HG02678 (cell line): ENCODE results near the gene VAMP7.
"Not testable (repeated sequence)": the region's sequence is repeated elsewhere in the genome, so short reads cannot be mapped to it uniquely, and the experiment has no call there.

Experiments
- ATAC-seq: cut with Tn5 transposase; IDR thresholded peaks from one replicate; pipeline ENCODE4 v1.9.1; 2021; ENCODE audit warnings: mild to moderate bottlenecking, moderate library complexity; ENCODE audit not compliant: unreplicated experiment

Gene VAMP7

DNA sequence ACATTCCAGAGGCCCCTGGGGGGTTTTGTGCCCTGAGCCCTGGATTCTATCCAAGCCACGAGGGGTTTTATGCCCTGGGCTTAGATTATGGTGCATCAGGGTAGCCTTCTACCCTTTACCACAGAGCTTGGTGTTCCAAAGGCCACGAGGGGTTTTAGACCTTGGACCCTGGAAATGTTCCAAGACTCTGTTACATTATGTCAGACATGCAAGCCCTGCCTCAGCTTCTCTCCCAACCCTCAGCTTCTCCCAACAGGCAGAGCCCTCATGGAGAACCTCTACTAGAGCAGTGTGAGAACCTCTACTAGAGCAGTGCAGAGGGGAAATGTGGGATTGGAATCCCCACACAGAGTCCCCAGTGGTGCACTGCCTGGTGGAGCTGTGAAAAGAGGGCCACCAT lies 105.8 kb downstream of the VAMP7 start:
- not testable (repeated sequence) for ATAC-seq

DNA sequence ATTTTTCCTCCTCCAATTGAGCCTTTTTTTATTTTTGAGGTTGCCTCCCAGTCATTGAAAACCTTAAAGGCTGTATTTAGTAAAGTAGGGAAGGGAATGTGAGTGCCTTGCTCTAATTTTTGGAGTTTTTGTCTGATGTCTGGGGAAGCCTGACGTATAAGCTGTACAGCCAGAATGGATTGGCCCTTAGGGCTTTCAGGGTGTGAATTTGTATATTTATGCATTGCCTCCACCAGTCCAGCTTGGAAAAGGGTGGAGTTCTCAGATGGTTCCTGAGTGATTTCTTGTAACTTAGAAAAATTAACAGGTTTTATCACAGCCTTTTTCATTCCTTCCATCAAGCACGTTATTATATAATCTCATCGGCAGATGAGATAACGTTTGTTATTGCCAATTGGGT lies 107.7 kb downstream of the VAMP7 start:
- no peak for ATAC-seq
